ENCODE data around the gene DPYSL3.

DPYSL3 gene

GRCh38 chr5:147479444-147479843, 30.4 kb downstream of the DPYSL3 start:
- TF ChIP-seq ARNT (IDR thresholded peaks at IDR 0.05) (no peak), LEF1 (IDR thresholded peaks at IDR 0.05; ENCODE audit: borderline replicate concordance) (no peak), SP1 (IDR thresholded peaks at IDR 0.05) (no peak), SUZ12 (IDR thresholded peaks at IDR 0.05) (no peak), BHLHE40 (IDR thresholded peaks at IDR 0.05; ENCODE audit: borderline replicate concordance) (no peak), FOXA1 (IDR thresholded peaks at IDR 0.05) (no peak), NFRKB (IDR thresholded peaks at IDR 0.05) (no peak), ELF4 (IDR thresholded peaks at IDR 0.05) (no peak), ZNF384 (IDR thresholded peaks at IDR 0.05) (no peak), FOXM1 (IDR thresholded peaks at IDR 0.05; ENCODE audit: borderline replicate concordance) (no peak), FOXK2 (IDR thresholded peaks at IDR 0.05) (no peak), CTBP1 (IDR thresholded peaks at IDR 0.05; ENCODE audit: borderline replicate concordance) (no peak), PKNOX1 (IDR thresholded peaks at IDR 0.05) (no peak), TARDBP (IDR thresholded peaks at IDR 0.05) (no peak), L3MBTL2 (conservative IDR thresholded peaks at IDR 0.05) (no peak), HDGF (IDR thresholded peaks at IDR 0.05; ENCODE audit: borderline replicate concordance) (no peak)
- no peak for DNase-seq (ENCODE audit: extremely low spot score)
- ChIA-PET POLR2A (no interaction called here), CTCF (interaction anchor here (1.3 kb wide), 1 partner anchor 26 kb away, joined by 4 read pairs; no protein-coding TSS in a partner anchor)

DNA sequence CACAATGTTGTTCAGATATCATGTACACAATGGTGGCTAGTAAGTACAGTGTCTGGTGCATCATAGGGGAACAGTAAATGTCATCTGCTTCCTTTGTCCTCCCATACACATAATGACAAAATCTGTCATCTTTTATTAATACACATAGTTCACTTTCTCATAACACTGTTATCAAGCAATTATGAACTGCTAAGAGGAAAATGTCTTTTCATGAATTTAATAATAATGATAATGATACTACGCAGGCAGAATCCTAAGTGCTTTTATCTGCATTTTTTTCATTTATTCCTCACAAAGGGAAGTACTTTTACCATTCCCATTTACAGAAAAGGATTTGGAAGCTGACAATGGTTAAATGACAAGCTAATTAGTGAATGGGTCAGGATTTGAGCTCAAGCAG, 35.7 kb downstream of the DPYSL3 start:
- POLR2A ChIA-PET, result no interaction called here
- TF ChIP-seq SP1 (IDR thresholded peaks at IDR 0.05) (no peak), PKNOX1 (IDR thresholded peaks at IDR 0.05) (no peak), TARDBP (IDR thresholded peaks at IDR 0.05) (no peak), LEF1 (IDR thresholded peaks at IDR 0.05; ENCODE audit: borderline replicate concordance) (no peak), ELF4 (IDR thresholded peaks at IDR 0.05) (no peak), NFRKB (IDR thresholded peaks at IDR 0.05) (no peak), CTBP1 (IDR thresholded peaks at IDR 0.05; ENCODE audit: borderline replicate concordance) (no peak), SUZ12 (IDR thresholded peaks at IDR 0.05) (no peak), FOXM1 (IDR thresholded peaks at IDR 0.05; ENCODE audit: borderline replicate concordance) (no peak), ARNT (IDR thresholded peaks at IDR 0.05) (no peak), FOXA1 (IDR thresholded peaks at IDR 0.05) (no peak), HDGF (IDR thresholded peaks at IDR 0.05; ENCODE audit: borderline replicate concordance) (no peak), ZNF384 (IDR thresholded peaks at IDR 0.05) (no peak), L3MBTL2 (conservative IDR thresholded peaks at IDR 0.05) (no peak), BHLHE40 (IDR thresholded peaks at IDR 0.05; ENCODE audit: borderline replicate concordance) (no peak), FOXK2 (IDR thresholded peaks at IDR 0.05) (no peak)
- CTCF ChIA-PET, result no interaction called here
- no peak for DNase-seq (ENCODE audit: extremely low spot score)

- CTCF ChIA-PET, result no interaction called here
- POLR2A ChIA-PET, result no interaction called here
- DNase-seq (ENCODE audit: extremely low spot score), result no peak
- TF ChIP-seq ARNT (IDR thresholded peaks at IDR 0.05) (no peak), SP1 (IDR thresholded peaks at IDR 0.05) (no peak), CTBP1 (IDR thresholded peaks at IDR 0.05; ENCODE audit: borderline replicate concordance) (no peak), LEF1 (IDR thresholded peaks at IDR 0.05; ENCODE audit: borderline replicate concordance) (no peak), ZNF384 (IDR thresholded peaks at IDR 0.05) (no peak), TARDBP (IDR thresholded peaks at IDR 0.05) (no peak)
These were observed 37.0 kb downstream of the DPYSL3 start for GRCh38 chr5:147472664-147473475.

- CTCF ChIA-PET, result interaction anchor here (1.3 kb wide), 1 partner anchor 15 kb away, joined by 4 read pairs; no protein-coding TSS in a partner anchor
- POLR2A ChIA-PET, result no interaction called here
- no peak for DNase-seq (ENCODE audit: extremely low spot score)
- no peak for TF ChIP-seq BHLHE40 (IDR thresholded peaks at IDR 0.05; ENCODE audit: borderline replicate concordance)
- TF ChIP-seq CTBP1 (IDR thresholded peaks at IDR 0.05; ENCODE audit: borderline replicate concordance), result no peak
- no peak for TF ChIP-seq FOXM1 (IDR thresholded peaks at IDR 0.05; ENCODE audit: borderline replicate concordance)
- no peak for TF ChIP-seq FOXA1 (IDR thresholded peaks at IDR 0.05)
- no peak for TF ChIP-seq L3MBTL2 (conservative IDR thresholded peaks at IDR 0.05)
- TF ChIP-seq PKNOX1 (IDR thresholded peaks at IDR 0.05), result no peak
- no peak for TF ChIP-seq HDGF (IDR thresholded peaks at IDR 0.05; ENCODE audit: borderline replicate concordance)
- no peak for TF ChIP-seq ZNF384 (IDR thresholded peaks at IDR 0.05)
- no peak for TF ChIP-seq ARNT (IDR thresholded peaks at IDR 0.05)
- TF ChIP-seq ELF4 (IDR thresholded peaks at IDR 0.05), result no peak
- no peak for TF ChIP-seq FOXK2 (IDR thresholded peaks at IDR 0.05)
- TF ChIP-seq SP1 (IDR thresholded peaks at IDR 0.05), result no peak
- no peak for TF ChIP-seq LEF1 (IDR thresholded peaks at IDR 0.05; ENCODE audit: borderline replicate concordance)
- no peak for TF ChIP-seq SUZ12 (IDR thresholded peaks at IDR 0.05)
- no peak for TF ChIP-seq TARDBP (IDR thresholded peaks at IDR 0.05)
- no peak for TF ChIP-seq NFRKB (IDR thresholded peaks at IDR 0.05)
These were observed 41.8 kb downstream of the DPYSL3 start for GRCh38 chr5:147467973-147468508.

DNA sequence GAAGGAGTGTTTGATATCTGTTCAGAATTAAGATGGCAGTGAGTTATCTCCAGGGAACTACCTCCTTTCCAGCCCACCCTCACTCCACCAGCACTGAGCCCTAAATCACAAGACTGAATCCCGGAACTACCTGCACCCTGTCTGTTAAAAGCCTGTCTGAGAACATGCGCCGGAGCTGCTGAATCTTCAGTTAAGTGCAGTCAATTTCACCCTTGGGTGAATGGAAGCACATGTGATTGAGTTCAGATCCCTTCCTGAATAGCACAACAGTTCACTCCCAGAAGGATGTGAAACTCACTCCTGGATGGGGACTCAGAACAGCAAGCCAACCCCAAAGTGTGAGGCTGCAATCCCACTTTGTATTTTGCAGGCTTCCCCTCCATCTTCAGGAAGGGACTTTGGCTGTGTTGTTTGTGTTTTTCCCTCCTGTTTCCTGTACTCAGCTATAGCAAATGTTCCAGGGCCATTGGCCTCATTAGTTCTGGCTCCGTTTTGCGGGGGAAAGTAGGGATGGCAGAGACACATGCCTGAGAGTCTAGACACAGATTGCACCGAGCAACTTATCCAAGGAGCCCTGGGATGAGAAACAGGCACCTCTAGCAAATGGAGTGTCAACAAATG, 43.4 kb downstream of the DPYSL3 start:
- CTCF ChIA-PET, result no interaction called here
- POLR2A ChIA-PET, result no interaction called here
- no peak for TF ChIP-seq FOXA1 (IDR thresholded peaks at IDR 0.05)
- TF ChIP-seq LEF1 (IDR thresholded peaks at IDR 0.05; ENCODE audit: borderline replicate concordance), result no peak
- no peak for TF ChIP-seq CTBP1 (IDR thresholded peaks at IDR 0.05; ENCODE audit: borderline replicate concordance)
- TF ChIP-seq HDGF (IDR thresholded peaks at IDR 0.05; ENCODE audit: borderline replicate concordance), result no peak
- no peak for TF ChIP-seq BHLHE40 (IDR thresholded peaks at IDR 0.05; ENCODE audit: borderline replicate concordance)
- no peak for TF ChIP-seq ARNT (IDR thresholded peaks at IDR 0.05)
- TF ChIP-seq ELF4 (IDR thresholded peaks at IDR 0.05), result no peak
- no peak for TF ChIP-seq PKNOX1 (IDR thresholded peaks at IDR 0.05)
- TF ChIP-seq SUZ12 (IDR thresholded peaks at IDR 0.05), result no peak
- DNase-seq (ENCODE audit: extremely low spot score), result no peak
